Nephron progenitor cell (in vitro differentiated cells): ENCODE measurements around the gene CACNA1C.

ENCODE experiments used
- DNase-seq: peaks from one replicate; pipeline ENCODE4 v3.0.0; 2021
- H3K27ac Mint-ChIP-seq: 2 replicates; pipeline ENCODE4 v1.8.0; 2021; ENCODE audit warnings: mild to moderate bottlenecking, moderate library complexity, mixed read lengths
- H3K27me3 Mint-ChIP-seq: 2 replicates; pipeline ENCODE4 v1.8.0; 2021; ENCODE audit warnings: mild to moderate bottlenecking, low read depth, mixed read lengths; ENCODE audit not compliant: poor library complexity
- H3K36me3 Mint-ChIP-seq: 2 replicates; pipeline ENCODE4 v1.8.0; 2021; ENCODE audit warnings: low read depth, mixed read lengths
- H3K4me1 Mint-ChIP-seq: 2 replicates; pipeline ENCODE4 v1.8.0; 2021; ENCODE audit warnings: mixed read lengths
- H3K4me3 Mint-ChIP-seq: 2 replicates; pipeline ENCODE4 v1.8.0; 2021; ENCODE audit warnings: mild to moderate bottlenecking, moderate library complexity, mixed read lengths
- H3K9me3 Mint-ChIP-seq: 2 replicates; pipeline ENCODE4 v1.8.0; 2021; ENCODE audit warnings: mild to moderate bottlenecking, moderate library complexity, mixed read lengths
- CTCF ChIP-seq: fragments of 200-600 bp; sonication (generic); IDR thresholded peaks from 2 replicates; pipeline ENCODE4 v1.5.0; 2021; ENCODE audit warnings: antibody characterized with exemption

Gene CACNA1C

GRCh38 chr12:2386566-2386965 is 333.8 kb downstream of the CACNA1C start:
- Mint-ChIP-seq H3K9me3 (no peaks in the 10 kb centered on the region), H3K36me3 (no peaks in the 10 kb centered on the region), H3K27me3 (peaks cover 23% of the 10 kb centered on the region), H3K4me3 (no peak overlapping the region), H3K4me1 (peaks cover 31% of the 10 kb centered on the region), H3K27ac (no peak overlapping the region)
- no peak for TF ChIP-seq CTCF
- DNase-seq = no peak

GRCh38 chr12:2387103-2387834 is 334.5 kb downstream of the CACNA1C start:
- Mint-ChIP-seq H3K36me3 (no peaks in the 10 kb centered on the region), H3K4me3 (no peak overlapping the region), H3K27me3 (peaks cover 23% of the 10 kb centered on the region), H3K4me1 (peaks cover 31% of the 10 kb centered on the region), H3K27ac (no peak overlapping the region), H3K9me3 (no peaks in the 10 kb centered on the region)
- no peak for TF ChIP-seq CTCF
- no peak for DNase-seq

GRCh38 chr12:2389079-2389790 is 336.4 kb downstream of the CACNA1C start:
- H3K4me1 Mint-ChIP-seq = peaks cover 23% of the 10 kb centered on the region
- no peak overlapping the region for H3K27ac Mint-ChIP-seq
- H3K27me3 Mint-ChIP-seq = peaks cover 14% of the 10 kb centered on the region
- DNase-seq = no peak
- H3K9me3 Mint-ChIP-seq = no peaks in the 10 kb centered on the region
- H3K36me3 Mint-ChIP-seq = no peaks in the 10 kb centered on the region
- no peak for TF ChIP-seq CTCF
- H3K4me3 Mint-ChIP-seq = no peak overlapping the region

GRCh38 chr12:2390133-2390532 is 337.3 kb downstream of the CACNA1C start:
- Mint-ChIP-seq H3K4me3 (no peak overlapping the region), H3K9me3 (no peaks in the 10 kb centered on the region), H3K27ac (no peak overlapping the region), H3K27me3 (peaks cover 14% of the 10 kb centered on the region), H3K4me1 (peaks cover 14% of the 10 kb centered on the region), H3K36me3 (no peaks in the 10 kb centered on the region)
- no peak for TF ChIP-seq CTCF
- DNase-seq = no peak

GRCh38 chr12:2390850-2391390 is 338.1 kb downstream of the CACNA1C start:
- H3K9me3 Mint-ChIP-seq = no peaks in the 10 kb centered on the region
- no peak overlapping the region for H3K4me3 Mint-ChIP-seq
- DNase-seq = no peak
- H3K4me1 Mint-ChIP-seq = peaks cover 15% of the 10 kb centered on the region
- no peaks in the 10 kb centered on the region for H3K36me3 Mint-ChIP-seq
- peaks cover 14% of the 10 kb centered on the region for H3K27me3 Mint-ChIP-seq
- peak overlapping the region; percentile 57 for H3K27ac Mint-ChIP-seq
- TF ChIP-seq CTCF = no peak
